ENCODE measurements around the gene NEK1.

NEK1 gene

DNA sequence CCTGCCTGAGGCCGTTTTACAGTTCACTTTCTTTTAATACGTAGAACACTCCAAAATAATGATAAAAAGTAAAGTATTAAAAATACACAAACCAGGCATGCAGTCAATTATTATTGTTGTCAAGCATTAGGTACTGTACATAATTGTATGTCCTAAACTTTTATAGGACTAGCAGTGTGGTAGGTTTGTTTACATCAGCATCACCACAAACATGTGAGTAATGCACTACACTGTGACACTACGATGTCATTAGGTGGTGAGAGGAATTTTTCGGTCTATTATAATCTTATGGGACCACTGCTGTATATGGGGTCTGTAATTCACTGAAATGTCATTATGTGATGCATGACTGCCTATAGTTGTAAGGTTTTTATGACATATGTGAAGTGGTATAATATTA lies 192.1 kb downstream of the NEK1 start:
- DNase-seq (ENCODE audit: low read depth in 2 of 2): no peak

DNA sequence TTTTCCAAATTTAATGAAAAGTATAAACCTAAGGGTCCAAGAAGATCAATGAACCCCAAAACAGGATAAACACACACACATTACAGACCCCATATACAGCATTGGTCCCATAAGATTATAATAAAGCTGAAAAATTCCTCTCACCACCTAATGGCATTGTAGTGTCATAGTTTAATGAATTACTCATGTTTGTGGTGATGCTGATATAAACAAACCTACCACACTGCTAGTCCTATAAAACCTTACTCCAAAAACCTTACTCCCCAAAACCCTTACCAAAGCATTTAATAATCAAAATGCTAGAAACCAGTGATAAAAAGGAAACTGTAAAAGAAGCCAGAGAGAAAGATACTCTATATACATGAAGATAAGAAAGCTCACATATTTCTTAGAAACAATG lies 193.5 kb downstream of the NEK1 start:
- no peak for DNase-seq (ENCODE audit: low read depth in 2 of 2)

DNA sequence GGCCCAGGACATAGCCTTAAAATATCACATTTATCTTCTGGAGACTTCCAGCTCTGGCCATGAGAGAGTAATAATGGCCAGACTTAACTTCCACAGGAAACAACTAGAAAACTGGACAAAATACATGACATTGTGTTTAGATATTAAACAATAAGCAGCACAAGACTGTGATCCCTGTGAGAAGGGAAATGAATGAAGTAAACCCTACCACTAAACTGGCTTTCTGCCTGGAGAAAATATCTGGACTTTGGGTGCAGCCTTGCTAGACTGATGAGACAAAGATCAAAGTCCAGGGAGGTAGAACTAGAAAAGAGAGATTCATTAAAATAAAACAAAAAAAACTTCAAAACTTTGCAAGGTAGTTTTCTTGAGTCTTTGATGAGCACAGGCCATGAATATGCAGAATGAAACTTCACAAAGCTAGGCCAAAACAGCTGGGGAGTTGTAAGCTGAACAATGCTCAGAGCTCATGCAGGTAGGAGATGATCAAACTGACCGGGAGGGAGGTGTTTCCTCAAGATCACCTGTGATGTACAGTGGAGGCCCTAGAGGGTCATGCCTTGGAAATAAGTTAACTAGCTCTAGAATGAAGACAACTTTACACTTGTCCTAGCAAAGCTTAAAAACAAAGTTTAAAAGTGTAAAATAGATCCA lies 194.6 kb downstream of the NEK1 start:
- no peak for DNase-seq (ENCODE audit: low read depth in 2 of 2)

DNA sequence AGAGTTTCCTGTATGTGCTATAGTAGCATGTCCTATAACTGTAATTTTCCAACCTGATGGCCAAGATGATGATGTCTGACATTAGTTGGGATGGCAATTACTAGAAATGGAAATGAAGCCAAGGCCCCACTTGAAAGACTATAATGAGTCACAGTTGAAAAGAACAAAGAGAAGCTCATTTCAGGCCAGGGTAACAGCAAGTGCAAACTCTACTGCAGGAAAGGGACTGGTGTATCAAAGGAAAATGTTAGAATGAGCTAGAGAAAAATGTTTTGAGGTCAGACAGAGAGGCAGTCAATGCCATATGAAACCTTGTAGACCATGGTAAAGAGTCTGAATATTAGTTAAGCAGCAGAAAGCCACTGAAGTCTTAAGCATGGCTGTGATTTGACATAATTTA lies 195.4 kb downstream of the NEK1 start:
- DNase-seq (ENCODE audit: low read depth in 2 of 2): no peak

DNA sequence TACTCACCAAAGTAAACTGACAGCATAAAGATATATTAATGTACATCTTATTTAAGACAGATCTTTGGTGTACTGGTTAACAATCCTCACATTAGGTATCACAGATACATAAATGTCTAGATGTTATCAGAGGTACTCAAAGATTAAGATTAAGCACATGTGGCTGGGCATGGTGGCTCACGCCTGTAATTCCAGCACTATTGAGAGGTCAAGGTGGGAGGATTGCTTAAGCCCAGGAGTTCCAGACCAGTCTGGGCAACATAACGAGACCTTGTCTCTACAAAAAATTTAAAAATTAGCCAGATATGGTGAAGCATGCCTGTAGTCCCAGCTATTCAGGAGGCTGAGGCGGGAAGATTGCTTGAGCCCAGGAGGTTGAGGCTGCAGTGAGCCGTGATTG lies 195.9 kb downstream of the NEK1 start:
- no peak for DNase-seq (ENCODE audit: low read depth in 2 of 2)

DNA sequence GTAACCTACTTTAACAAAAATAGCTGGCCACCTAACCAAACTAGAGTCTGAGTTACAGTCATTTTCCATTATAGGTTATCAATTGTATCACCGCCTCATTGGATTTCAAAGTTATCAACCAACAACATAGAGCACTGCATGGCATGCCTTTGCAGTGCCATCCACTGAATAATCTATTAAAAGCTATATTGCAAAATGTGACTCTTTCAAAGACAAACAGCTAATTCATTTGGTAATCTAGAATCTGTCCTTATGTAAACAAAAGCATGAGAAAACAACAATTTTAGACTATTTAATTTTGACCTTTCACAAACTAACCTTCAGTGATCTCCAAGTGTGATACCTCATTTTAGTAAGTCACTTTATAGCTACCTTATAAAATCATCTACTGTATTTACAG lies 197.5 kb downstream of the NEK1 start:
- no peak for DNase-seq (ENCODE audit: low read depth in 2 of 2)

DNA sequence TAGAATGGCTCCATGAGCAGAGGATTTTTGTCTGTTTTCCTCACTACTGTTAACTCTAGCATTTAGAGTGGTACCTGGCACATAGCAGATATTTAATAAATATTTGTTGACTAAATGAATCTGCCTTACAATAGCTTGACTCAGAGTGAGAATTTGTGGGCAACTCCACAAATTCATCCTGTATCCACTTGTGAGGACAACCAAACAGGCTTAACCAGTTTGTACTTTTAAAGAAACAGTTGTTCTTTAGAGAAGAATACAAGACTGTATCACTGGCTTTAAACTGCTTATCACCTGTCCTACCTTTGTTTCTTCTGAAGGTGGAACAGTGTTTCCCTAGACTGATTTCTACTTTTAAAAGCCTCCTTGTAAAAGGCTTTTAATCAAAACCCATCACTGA lies 200.3 kb downstream of the NEK1 start:
- no peak for DNase-seq (ENCODE audit: low read depth in 2 of 2)

DNA sequence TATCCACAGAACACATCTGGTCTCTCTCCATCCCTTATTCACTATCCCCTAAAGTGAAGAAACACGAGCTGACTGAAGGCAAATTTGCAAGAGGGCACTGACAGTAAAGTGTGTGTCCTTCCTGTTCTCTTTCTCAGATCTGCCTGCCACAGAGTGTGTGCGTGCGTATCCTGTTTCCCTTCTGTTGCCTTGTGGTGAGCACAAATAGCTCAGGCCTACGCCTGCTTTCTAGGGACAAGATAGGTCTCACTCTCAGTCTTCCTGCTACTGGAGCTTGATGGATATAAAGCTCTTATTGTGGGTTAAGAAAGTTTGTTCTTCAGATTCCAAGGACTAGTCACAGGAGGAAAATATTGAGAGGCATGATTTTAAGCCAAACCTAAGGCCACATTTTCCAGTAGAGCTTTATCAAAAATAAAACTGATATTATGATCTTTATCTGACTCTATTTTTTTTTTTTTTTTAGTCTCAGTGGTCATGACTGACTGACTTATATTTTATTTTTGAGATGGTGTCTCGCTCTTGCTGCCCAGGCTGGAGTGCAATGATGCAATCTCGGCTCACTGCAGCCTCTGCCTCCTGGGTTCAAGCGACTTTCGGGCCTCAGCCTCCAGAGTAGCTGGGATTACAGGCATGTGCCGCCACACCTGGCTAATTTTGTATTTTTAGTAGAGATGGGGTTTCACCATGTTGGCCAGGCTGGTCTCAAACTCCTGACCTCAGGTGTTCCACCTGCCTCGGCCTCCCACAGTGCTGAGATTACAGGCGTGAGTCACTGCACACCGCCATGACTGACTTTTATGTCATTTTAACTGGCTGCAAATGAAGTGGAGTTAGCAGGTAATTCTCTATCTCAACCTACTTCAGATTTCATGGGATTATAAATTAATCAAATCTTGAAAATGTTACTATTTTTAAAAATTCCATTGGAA lies 201.3 kb downstream of the NEK1 start:
- DNase-seq (ENCODE audit: low read depth in 2 of 2): no peak

DNA sequence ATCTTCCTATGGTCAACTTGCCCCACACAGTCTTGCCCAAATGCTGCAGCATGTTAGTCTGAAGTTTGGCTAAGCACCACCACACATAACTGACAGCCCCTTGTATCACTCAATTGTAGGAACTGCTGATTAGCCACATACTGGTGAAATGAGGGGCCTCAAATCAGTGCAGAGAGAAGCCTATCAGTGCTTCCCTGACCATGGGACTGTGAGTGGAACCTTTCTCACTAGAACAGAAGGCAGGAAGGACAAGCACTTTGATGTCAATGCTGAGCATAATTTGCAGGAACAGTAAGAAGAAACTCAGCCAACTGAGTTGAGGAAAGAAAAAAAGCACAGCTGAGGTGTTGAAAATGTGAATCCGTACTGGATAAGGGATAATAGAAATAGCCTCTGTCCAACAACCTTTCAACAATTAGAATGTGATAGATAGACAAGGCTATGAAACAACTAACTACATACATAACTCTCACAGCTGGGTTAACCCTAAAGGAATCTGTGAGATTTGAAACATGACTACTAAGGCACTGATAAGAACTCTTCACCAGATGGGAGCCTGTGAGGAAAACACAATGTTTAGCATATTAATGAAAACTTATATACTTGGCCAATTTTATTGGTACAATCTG lies 205.1 kb downstream of the NEK1 start:
- no peak for DNase-seq (ENCODE audit: low read depth in 2 of 2)

DNA sequence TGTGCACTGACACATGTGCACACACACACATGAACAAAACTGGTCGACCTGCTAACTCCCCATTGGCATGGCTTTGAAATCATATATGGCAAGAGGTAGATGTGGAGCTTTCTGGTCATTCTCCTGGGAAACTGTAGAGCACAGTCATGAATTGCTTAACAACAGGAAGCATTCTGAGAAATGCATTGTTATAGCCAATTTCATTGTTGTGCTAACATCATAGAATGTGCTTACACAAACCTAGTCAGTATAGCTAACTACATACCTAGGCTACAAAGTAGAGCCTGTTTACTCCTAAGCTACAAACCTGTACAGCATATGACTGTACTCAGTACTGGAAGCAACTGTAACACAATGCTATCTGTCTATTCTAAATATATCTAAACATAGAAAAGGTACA lies 207.4 kb downstream of the NEK1 start:
- no peak for DNase-seq (ENCODE audit: low read depth in 2 of 2)

DNA sequence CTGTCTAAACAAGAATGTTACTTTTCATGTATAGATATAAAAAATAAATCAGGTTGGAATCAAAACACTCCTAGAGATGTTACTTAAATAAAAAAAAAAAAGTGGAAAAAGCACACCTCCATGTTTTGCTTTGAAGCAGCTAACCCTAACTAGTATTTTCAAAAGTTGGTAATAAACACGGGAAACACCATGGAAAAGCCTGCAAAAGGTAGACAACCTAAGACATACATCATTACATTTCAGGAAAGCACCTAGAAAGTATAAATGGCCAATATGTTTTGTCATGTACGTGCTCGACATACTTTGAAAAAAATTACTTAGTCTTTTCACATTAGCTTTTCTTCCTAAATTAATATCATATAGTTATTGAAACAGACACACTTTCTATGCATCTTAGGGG lies 211.6 kb downstream of the NEK1 start:
- DNase-seq (ENCODE audit: low read depth in 2 of 2): no peak

DNA sequence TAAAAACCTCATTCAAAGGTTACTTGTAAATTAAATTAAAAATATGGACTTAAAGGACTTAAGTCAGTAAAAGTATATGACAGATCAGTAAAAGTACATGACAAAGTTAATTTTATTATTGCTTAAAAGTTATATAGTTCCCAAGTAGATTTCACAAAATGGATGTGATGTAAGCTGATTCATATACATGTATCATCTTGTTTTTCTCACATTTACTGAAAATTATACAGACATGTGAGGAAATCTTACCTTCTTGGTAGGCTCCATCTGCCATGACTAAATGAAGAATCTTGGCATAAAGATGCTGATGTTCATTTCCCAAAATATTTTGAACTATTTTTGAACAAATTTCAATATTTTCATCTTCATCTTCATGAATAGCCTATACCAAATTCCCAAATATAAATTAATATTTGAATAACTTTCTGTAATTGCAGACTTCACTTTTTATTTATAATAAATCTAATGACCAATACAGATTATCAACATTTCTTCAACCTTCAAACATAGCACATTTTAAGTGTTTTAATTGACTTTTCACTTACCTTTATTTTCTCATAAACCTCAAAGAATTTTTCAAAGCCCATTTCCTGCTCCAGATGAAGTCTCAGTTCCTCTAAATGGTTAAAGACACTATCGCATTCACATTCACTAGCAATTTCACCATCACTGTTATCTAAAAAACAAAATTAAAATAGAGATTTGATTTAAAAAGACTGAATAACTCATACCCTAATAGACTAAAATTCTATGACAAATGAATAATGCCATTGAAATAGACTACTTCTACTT lies 212.2 kb downstream of the NEK1 start:
- no peak for DNase-seq (ENCODE audit: low read depth in 2 of 2)

DNA sequence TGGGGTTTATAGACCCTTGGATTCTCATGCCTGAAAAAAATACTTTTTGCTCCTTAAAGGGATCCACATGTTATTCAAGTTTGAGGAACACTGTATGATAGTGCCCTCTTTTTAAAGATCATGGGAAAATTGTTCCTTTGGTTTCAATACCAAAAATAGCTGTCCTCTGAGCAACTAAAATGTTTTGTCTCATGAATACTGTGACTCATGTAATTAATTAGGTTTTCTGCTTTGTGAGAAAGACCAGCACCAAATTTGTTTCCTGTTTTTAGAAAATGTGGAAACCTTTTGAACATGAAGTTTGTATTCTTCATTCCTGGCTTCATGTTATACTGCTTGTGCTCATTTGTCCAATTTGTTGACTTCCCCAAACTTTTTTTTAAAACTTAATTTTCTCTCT lies 214.1 kb downstream of the NEK1 start:
- DNase-seq (ENCODE audit: low read depth in 2 of 2): no peak

DNA sequence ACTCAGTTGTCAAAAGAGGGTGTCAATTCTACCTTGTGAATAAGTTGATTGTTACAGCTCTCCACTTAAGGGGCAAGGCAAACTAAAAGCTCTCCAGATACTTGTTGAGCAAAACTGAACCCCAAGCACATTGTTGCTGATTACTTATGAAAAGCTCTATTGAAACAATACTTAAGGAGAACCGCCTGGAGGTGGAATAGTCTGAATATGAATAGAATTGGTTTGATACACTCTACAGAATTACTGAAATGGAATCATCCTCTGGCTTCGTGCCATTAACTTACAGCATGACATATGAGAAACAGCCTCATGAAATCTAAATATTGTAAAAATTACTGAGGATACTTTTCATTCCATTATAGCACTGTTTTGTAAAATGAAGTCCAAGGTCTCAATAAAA lies 214.6 kb downstream of the NEK1 start:
- DNase-seq (ENCODE audit: low read depth in 2 of 2): no peak

DNA sequence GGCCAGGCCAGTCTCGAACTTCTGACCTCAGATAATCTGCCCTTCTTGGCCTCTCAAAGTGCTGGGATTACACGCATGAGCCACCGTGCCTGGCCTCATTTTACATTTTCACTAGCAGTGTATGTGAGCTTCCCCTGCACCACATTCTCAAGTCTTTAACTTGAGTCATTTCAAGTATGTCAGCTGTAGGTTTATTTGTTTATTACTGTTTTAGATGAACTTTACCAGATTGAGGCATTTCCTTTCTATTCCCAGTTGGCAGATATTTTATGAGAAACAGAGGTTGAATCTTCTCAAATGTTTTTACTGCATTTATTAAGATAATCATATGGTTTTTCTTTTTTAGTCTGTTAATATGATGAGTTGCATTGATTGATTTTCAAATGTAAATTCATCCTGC lies 227.0 kb downstream of the NEK1 start:
- DNase-seq (ENCODE audit: low read depth in 2 of 2): no peak

DNA sequence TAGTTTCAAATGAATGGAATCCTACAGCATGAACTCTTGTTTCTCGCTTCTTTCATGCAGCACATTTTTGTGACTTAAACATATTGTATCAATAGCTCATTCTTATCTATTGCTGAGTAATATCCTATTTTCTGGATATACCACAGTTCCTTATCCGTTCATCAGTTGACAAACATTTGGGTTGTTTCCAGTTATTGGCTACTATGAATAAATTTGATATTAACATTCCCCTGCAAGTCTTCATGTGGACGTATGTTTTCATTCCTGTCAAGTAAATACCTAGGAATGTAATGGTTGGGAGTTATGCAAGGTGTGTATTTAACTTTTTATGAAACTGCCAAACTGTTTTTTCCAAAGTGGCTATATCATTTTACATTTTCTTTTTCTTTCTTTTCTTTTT lies 227.6 kb downstream of the NEK1 start:
- DNase-seq (ENCODE audit: low read depth in 2 of 2): no peak

DNA sequence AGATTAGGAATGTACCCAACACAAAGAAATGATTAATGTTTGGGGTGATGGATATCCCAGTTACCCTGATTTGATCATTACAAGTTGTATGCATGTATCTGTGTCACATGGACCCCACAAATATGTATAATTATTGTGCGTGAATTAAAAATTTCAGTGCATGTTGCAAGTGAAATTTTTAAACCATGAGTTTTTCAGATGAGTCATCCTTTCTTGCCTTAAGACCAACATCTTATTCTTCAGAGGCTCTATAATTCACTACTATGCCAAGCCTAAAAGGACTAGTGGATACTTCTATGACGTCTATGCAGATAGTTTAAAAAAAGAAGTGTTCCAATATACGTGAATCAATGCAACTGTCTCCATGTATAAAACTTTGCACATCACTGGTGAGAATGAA lies 228.7 kb downstream of the NEK1 start:
- DNase-seq (ENCODE audit: low read depth in 2 of 2): no peak

DNA sequence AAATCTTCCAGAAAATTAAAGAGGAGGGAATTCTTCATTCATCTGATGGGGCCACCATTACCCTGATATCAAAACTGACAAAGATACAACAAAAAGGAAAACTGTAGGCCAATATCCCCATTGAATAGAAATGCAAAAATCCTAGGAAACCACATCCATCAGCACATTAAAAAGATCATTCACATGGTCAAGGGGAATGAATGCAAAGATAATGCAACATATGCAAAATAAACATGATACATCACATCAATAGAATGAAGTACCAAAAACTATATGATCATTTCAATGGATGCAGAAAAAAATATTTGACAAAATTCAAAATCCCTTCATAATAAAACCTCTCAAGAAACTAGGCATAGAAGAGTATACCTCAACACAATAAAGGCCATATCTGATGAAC lies 232.7 kb downstream of the NEK1 start:
- DNase-seq (ENCODE audit: low read depth in 2 of 2): no peak

DNA sequence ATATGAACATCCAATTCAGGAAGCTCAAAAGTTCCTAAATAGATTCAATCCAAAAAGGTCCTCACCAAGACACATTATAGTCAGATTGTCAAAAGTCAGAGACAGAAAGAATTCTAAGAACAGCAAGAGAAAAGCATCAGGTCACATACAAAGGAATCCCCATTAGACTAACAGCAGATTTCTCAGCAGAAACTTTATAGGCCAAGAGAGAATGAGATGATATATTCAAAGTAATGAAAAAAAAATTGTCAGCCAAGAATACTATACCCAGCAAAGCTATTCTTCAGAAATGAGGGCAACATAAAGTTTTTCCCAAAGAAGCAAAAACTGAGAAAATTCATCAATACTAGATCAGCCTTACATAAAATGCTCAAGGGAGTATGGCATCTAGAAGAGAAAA lies 235.0 kb downstream of the NEK1 start:
- DNase-seq (ENCODE audit: low read depth in 2 of 2): no peak

DNA sequence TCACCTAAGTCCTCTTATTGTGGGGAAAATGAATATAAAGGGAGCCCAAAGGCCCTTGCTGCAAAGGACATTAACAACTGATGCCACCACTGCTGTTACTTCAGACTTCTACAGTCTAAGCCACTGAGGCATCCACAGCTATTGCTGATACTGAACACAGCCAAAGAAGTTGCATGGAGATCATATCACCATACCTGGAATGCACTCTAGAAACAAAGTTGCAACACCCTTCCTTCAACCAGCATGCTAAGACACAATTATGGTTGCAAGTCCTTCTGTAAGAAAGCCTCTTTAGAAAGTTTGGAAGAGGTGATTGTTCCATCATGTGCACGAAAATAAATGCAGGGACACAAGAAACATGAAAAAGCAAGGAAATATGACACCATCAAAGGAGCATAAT lies 236.0 kb downstream of the NEK1 start:
- no peak for DNase-seq (ENCODE audit: low read depth in 2 of 2)

DNA sequence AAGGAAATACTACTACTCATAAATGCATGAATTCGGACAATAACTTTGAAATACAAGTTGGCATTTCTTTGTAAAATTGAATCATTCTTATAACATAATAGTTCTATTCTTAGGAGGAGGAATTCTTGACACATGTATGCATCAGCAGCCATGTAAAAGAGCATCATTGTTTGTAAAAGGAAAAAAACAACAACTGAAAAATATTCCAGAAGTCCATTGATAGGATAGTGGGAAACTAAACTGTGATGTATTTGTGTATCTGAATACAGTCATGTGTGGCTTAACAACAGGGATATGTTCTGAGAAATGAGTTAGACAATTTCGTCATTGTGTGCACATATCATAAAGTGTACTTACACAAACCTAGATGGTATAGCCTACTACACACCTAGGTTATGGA lies 239.6 kb downstream of the NEK1 start:
- no peak for DNase-seq (ENCODE audit: low read depth in 2 of 2)

DNA sequence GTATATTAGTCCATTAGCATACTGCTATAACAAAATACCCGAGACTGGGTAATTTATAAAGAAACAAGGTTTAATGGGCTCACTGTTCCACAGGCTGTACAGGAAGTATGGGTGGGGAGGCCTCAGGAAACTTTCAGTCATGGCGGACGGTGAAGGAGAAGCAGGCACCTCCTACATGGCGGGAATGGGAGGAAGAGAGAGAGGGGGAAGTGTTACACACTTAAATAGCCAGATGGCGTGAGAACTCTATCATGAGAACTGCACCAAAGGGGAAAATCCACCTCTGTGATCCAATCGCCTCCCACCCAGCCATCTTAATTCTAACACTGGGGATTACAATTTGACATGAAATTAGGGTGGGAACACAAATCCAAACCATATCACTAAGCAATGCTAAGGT lies 242.7 kb downstream of the NEK1 start:
- DNase-seq (ENCODE audit: low read depth in 2 of 2): no peak

Data from stimulated activated CD4-positive, alpha-beta T cell treated with anti-CD3 and anti-CD28 coated beads, Interleukin-1b, Interleukin-23, amount 100 ng/mL, for 4 hours (primary cell).